ENCODE results near the gene RASGRF1. TPM values are rescaled to one million over a fixed set of nuclear protein-coding genes. Genes with fewer than 3 reads are reported as not detected.

The RASGRF1 gene
- total RNA-seq, 1 experiment from 2014 or later, result 0.15 TPM

DNA sequence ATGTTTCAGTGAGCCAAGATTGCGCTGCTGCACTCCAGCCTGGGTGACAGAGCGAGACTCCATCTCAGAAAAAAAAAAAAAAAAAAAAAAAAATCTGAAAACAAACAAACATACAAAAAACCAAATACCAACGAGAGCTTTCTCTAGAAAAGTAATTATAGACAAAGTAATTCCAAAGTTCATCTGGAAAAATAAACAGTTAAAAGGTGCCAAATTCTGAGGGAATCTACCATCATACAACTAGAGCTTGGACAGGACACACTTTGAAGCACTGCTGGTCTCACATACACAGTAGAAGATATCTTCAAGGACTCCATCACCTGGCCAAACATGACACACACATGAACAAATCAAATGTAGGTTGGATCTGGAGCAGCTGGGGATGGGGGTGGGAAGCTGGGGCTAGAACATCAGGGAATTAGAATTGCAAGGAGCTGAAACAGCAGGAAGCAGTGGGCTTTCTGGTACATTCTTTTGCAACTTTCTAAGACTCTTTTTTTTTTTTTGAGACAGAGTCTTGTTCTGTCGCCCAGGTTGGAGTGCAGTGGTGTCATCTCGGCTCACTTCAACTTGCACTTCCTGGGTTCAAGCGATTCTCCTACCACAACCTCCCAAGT, 104.6 kb downstream of the RASGRF1 start:
- DNase-seq (ENCODE audit: low spot score), result no peak

GRCh38 chr15:78984041-78984440, 106.5 kb downstream of the RASGRF1 start:
- DNase-seq (ENCODE audit: low spot score), result no peak

DNA sequence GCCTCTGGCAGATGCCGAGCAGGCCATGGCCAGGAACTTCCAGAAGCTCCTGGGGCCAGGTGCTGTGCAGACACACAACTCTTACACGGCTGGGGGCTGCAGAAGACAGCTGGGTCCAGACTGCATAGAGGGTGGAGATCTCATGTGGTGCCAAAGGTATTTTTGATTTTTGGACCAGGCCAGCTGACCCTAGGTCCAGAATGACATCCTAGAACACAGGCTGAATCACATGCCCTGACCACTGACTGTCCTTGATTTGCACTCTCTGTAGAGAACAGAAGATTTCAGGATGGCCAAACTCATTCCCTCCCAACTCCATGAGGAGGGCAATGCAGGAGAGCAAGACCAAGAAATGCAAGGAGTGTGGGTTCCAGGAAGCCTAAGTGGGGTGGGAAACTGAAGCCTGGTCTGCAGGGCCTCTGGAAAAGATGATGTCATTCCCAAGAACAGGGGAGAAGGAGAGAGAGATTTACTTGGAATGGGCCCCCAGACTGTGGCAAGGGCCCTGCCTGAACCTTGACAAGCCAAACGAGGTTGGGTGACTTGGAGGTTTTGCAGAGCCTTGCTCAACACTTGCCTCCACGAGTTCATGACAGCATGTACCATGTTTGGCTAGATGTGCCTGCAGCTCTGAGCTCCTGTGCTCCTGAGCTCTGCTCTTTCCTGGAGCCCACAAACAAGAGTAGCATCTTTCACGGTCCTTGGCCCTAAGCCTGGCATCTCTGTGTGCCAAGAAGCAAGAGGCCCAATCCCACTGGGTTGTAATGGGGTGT, 107.2 kb downstream of the RASGRF1 start:
- DNase-seq (ENCODE audit: low spot score), result no peak

GRCh38 chr15:78982736-78983135, 107.8 kb downstream of the RASGRF1 start:
- no peak for DNase-seq (ENCODE audit: low spot score)

DNA sequence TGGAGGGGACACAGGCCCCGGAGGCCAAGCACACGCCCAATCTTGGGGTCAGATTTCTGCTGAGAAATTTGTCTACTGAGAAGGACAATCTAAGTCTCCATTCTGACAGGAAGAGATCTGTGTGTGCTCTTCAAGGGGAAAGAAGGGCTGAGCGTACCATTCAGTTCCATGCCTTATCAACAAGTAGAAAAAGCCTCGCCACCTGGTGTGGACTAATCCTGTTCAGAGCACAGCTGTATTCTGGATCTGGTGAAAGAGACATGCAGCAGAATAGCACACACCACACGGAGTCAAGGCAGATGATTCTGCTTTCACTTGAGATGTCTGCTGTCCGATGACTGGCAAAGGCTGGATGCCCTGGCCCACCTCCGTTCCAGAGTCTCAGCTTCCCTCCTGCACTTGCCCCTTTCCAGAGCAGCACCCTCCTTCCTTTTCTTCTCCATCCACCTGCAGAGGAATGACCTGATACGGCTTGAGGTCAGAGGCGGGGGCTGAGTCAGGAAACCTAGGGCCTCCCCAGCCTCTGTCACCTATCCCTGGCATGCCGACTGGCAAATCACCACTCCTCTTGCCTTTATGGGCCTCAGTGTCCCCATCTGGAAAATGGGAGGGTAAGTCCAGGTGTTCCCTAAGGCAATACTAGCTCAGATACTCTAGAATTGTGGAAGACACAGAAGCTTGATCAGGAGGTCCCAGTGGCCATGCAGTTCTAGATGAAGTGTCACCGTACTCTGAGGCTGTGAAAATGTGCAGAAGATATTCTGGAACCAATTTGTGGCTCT, 108.9 kb downstream of the RASGRF1 start:
- DNase-seq (ENCODE audit: low spot score), result no peak

DNA sequence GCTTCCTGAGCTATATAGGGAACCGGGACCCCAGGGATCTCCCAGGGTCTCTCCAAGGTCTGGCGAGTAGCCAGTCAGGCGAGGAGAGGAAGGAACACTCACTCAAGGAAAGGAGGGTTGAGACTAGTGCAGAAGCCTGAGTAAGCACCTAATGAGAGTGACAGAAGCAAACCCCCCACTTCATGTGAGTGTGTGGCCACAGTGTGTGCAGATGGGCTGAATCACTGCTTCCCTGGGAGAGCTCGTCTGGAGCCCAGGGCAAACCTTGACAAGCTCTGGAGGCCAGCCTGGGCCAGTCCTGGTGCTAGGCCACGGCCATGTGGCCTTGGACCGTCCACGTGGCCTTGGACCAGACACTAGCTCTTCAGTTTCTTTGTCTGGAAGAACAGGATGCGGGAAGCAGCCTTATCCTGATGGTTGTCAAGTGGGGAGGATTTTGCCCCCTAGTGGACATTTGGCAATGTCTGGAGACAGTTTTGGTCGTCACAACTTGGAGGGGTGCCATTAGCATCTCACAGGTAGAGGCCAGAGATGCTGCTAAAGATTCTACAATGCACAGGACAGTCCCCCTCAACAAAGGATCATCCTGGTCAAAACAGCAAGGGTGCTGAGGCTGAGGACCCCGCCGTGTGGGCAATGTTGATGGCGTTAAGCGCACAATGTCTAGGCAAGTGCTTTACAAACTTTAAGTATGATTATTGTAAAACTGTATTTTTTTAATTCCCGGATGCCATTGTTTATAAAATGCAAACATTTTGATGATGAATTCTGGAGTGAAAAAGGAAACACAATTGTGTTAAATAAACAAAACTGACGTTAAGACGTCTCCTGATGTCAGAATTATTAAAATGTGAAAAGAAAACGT, 110.9 kb downstream of the RASGRF1 start:
- peak; percentile 89 for DNase-seq (ENCODE audit: low spot score)

DNA sequence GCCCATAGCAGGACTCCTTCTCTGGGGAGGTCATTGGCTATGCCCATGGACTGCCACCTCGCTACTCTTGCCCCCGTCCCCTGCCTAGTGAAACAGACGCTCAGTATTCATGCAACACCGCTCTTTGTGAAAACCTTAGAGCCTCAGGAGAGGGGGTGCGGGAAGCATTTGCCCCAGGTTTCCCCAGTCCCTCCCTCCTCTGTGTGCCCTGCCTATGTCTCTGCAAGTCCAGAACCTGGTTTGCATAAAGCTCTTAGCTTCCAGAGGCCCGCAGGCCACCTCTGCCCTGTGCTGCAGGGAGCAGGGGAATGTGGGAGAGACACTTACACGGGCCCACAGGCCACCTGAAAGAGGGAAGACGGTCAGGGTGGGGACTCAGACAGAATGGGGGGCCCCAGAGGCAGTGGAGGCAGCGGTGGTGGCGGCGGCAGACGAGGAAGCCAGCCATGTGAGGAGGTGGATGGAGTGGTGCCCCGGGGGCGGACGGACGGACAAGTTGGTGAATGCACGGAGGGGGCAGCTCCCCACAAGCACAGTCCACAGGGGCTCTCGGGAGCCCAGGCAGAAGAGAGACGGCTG, 111.9 kb downstream of the RASGRF1 start:
- DNase-seq (ENCODE audit: low spot score), result no peak

DNA sequence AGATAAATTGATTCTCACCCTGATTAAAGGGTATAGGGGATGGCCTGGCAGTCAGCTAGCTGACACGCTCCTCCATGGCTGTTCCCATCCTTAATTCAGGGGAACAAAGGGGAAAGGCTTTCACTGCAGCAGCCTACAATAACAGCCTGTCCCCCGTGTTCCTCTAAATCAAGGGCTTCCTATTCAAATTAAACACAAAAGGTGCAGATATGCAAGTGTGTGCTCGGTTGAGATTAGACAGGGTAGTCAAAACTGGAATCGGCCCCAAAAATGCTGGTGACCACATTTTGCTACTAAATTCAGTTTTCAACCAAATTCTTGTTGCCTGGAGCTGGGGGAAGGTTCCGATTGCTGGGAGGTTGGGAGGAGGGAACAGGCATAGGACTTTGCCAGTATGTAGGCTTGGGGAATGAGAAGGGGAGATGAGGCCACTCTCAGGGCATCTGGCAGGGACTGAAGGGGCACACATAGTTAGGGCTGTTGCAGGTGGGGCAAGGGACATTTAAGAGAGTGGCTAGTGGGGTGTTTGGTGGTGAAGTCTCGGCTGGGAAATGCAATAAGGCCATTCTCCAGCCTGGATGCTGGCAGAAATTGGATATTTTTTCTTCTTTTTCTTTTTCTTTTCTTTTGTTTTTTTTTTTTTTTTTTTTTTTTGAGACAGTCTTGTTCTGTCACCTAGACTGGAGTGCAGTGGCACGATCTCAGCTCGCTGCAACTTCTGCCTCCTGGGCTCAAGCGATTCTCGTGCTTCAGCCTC, 112.8 kb downstream of the RASGRF1 start:
- no peak for DNase-seq (ENCODE audit: low spot score)

GRCh38 chr15:78977091-78977571, 113.4 kb downstream of the RASGRF1 start:
- no peak for DNase-seq (ENCODE audit: low spot score)

DNA sequence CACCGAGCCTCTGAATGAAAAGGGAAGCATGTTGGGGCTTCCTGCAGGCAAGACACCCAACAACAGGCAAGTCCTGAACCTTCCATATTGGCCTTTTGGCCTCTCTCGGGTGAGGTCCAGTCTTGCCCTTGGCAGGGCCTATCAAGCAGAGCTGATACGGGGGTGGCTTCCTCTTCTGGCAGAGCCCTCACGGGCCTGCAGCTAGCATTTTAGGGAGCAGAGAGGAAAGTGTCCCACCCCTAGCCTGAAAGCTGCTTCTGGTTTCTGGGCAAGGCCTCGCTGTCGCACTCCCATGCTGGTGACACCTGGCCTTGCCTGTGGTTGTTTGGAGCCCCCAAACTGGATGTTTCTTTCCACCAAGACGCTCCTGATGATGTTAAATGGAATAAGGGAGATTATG, 113.9 kb downstream of the RASGRF1 start:
- no peak for DNase-seq (ENCODE audit: low spot score)

DNA sequence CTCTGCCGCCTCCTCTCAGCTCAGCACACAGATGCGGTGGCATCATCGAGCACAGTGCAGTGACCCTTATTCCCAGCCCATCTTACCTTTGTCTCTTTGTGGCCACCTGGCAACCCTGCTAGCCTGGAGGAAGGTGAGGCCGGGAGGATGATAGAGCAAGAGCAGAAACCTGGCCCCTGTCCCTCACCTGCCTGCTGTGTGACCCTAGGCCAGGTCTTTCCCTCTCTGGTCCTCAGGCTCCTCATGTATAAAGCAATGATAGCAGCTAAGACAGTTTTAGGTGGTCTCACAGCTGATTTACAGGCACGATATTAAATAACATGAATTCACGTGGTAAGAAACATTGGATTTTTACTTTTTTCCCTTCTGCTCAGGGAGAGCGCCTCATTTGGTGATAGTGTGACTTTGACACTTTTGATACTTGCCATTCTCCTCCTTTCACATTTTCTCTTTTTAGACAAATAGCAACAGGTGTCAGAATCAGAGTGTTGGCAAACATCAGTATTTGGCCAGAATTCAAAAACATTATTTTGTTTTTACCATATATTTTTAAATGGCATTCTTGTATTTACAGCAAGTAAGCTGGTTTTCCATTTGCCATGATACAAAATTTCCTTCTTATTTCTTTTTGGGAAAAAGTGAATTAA, 116.2 kb downstream of the RASGRF1 start:
- DNase-seq (ENCODE audit: low spot score), result no peak

DNA sequence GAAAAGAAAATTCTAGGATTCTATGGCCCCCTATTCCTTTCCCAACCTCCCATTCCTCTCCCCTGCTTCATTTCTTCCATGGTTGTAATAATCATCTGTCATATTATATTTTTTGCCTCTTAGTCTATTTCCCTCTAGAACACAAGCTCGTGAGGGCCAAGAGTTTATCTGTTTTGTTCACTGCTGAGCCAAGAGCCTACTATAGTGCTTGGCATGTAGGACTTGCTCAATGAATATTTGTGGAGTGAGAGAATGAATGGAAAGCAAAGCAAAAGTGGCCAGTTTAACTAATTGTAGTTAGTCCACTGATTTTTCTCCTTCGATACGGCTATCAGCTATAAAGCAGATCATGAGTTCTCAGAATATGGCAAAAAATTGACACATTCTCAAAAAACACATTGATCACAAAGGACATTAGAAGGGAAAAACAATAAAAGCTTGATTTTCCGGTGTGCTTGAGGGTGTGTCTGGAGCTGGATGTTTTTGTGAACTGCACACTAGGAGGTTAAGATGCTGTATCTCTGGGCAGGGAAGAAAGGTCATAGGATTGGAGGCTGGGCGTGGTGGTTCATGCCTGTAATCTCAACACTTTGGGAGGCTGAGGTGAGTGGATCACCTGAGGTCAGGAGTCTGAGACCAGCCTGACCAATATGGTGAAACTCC, 120.8 kb downstream of the RASGRF1 start:
- no peak for DNase-seq (ENCODE audit: low spot score)

DNA sequence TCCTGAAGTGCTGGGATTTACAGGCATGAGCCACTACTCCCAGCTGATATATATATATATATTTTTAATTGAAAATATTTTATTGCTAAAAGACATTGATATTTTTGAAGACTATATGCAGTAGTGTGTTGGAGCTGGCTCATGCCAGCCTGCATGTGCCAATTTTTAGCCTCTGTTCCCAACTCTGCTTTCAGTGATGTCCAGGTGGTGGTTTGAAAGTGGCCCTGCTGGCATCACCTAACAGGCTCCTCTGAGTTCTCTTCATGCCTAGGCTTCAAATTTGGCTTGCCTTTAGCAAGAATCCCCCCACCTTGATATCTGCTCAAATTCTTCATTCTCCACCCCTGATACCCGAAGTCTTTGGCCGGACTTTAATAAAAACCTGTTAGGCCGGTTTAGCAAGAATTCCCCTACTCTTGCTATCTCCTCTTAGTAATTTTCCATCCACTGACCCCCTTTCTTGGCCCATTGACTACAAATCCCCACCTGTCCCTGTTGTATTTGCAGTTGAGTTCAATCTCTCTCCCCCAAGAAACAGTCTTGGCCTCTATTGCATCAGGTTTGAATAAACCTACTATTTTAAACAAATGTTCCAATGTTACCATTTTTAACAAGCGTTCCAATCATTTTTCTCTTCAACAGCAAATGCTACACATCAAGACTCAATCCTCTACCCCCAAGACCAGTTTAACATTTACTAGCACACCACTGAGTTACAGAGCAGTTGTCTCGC, 121.9 kb downstream of the RASGRF1 start:
- DNase-seq (ENCODE audit: low spot score), result no peak

DNA sequence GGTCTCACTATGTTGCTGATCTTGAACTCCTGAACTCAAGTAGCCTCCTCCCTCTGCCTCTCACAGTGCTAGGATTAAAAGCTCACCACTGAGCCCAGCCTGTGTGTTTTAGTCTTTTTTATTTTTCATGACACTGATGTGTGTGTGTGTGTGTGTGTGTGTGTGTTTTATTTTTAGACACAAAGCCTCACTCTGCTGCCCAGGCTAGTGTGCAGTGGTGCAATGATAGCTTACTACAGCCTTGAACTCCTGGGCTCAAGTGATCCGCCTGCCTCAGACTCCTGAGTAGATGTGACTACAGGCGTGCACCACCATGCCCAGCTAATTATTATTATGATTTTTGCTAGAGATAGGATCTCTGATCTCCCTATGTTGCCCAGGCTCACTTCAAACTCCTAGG, 122.5 kb downstream of the RASGRF1 start:
- DNase-seq (ENCODE audit: low spot score), result no peak

GRCh38 chr15:78960308-78960707, 130.3 kb downstream of the RASGRF1 start:
- no peak for DNase-seq (ENCODE audit: low spot score)

DNA sequence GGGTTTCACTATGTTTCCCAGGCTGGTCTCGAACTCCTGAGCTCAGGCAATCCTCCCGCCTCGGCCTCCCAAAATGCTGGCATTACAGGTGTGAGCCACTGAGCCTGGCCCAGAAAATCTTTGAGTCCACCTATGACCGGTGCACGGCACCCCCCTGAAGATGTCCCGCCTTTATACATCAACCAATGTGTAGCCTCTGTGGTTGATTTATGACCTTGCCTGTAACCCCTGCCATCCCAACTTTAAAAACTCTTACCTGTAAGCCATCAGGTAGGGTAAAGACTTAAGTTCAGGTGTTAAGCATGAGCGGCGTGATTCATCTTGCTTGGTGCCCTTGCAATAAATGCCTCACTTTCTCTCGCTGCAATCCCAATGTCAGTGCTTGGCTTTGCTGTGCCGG, 131.2 kb downstream of the RASGRF1 start:
- no peak for DNase-seq (ENCODE audit: low spot score)

DNA sequence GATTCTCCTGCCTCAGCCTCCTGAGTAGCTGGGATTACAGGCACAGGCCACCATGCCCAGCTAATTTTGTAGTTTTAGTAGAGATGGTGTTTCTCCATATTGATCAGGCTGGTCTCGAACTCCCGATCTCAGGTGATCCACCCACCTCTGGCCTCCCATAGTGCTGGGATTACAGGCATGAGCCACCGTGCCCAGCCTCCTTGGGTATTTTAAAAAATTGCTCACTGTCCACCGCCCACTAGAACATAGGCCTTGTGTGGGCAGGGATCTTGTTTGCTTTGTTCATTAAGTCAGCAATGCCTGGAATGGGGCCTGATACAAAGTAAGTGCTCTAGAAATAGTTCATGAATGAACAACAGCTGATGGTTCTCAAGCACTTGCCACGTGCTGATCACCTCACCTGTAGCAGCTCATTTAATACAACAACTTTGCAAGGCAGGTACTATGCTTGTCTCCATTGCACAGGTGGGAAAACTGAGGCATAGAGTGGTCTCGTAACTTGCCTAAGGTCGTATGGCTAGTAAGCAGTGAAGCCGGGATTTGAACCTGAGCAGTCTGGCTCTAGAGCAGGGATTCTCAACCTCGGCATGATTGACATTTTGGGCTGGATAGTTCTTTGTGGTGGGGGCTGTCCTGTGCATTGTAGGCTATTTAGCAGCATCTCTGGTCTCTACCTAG, 133.0 kb downstream of the RASGRF1 start:
- no peak for DNase-seq (ENCODE audit: low spot score)

DNA sequence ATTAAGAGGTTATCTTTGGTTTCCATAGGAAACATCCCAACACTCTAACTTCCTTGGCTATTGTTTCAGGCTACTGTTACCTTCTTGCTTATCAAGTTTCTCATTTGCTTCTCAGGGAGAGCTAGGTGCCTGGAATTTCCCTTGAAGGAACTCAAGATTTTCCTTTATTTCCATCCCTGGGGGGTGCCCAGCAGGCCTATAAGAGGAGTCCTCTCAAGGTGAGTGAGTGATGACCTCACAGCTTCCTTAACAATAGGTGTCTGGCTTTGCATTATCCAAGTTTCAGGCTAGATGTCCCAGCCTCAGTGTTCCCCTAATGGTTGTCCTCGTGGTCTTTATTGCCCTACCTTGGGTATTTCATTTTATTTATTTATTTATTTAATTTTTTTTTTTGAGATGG, 133.6 kb downstream of the RASGRF1 start:
- no peak for DNase-seq (ENCODE audit: low spot score)

Measured in H4 (cell line).